Tibial nerve (tissue), 3 donors: ENCODE results near the gene ESRRG.

Experiments
- POLR2A ChIP-seq, 2 donors: fragments of 450-650 bp; IDR thresholded peaks; one replicate each; pipeline ENCODE4 v1.6.1; 2017; ENCODE audit warnings: antibody characterized with exemption in 2 of 2, mild to moderate bottlenecking in 2 of 2, moderate library complexity in 2 of 2
- TF ChIP-seq, protein P1 (sequence below), 5 experiments: fragments of 200-600 bp in 3 of 5; fragments of 450-650 bp in 2 of 5; sonication (generic) in 3 of 5; IDR thresholded peaks; one replicate each; pipeline ENCODE4 v1.5.1; 2016 to 2019; ENCODE audit warnings: antibody characterized with exemption in 5 of 5, mild to moderate bottlenecking in 3 of 5, moderate library complexity in 2 of 5

DNA sequence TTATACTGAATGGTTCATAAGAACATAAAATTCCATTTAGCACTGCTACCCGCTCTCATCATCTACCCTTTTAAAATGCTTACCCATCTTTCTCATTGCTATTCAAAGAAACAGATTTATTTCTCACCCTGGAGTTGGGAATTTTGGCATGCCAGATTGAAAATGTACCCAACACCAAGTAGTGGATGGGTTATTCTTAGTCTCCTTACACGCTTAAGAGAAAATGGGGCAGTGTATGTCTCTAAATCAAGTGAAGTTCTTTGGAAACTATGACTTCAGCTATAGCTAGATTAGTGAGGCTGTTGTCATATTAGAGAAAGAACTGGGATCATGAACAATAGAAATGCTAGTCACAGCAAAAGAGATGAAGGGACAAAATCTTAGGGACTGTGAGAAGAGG is 27.7 kb upstream of the ESRRG start:
- TF ChIP-seq POLR2A (IDR thresholded peaks at IDR 0.05) = no peak
- TF ChIP-seq, protein P1, sequence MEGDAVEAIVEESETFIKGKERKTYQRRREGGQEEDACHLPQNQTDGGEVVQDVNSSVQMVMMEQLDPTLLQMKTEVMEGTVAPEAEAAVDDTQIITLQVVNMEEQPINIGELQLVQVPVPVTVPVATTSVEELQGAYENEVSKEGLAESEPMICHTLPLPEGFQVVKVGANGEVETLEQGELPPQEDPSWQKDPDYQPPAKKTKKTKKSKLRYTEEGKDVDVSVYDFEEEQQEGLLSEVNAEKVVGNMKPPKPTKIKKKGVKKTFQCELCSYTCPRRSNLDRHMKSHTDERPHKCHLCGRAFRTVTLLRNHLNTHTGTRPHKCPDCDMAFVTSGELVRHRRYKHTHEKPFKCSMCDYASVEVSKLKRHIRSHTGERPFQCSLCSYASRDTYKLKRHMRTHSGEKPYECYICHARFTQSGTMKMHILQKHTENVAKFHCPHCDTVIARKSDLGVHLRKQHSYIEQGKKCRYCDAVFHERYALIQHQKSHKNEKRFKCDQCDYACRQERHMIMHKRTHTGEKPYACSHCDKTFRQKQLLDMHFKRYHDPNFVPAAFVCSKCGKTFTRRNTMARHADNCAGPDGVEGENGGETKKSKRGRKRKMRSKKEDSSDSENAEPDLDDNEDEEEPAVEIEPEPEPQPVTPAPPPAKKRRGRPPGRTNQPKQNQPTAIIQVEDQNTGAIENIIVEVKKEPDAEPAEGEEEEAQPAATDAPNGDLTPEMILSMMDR (IDR thresholded peaks at IDR 0.05) = no peak
